HepG2 (cell line): ENCODE results near the gene NOC3L. TPM values are rescaled to one million over a fixed set of nuclear protein-coding genes. Genes with fewer than 3 reads are reported as not detected.

Experiments
- ARNT2 ChIP-seq: sonication (generic); formaldehyde crosslinking; IDR thresholded peaks from 2 replicates; pipeline ENCODE4 v1.8.0; 2022; ENCODE audit warnings: mild to moderate bottlenecking, low read depth, missing genetic modification reagents, moderate library complexity
- ATF7 ChIP-seq, 2 experiments: fragments of 450-650 bp in 1 of 2; sonication (generic) in 1 of 2; formaldehyde crosslinking in 1 of 2; IDR thresholded peaks; 2 replicates each; pipeline versions ENCODE4 v1.4.0 to v1.6.1; 2016 to 2020; ENCODE audit warnings: antibody characterized with exemption in 1 of 2, mild to moderate bottlenecking in 1 of 2, missing genetic modification reagents in 1 of 2
- HMGA1 ChIP-seq: sonication (generic); formaldehyde crosslinking; conservative IDR thresholded peaks from 2 replicates; pipeline ENCODE4 v1.4.0; 2020; ENCODE audit warnings: missing genetic modification reagents
- HNF4A ChIP-seq: sonication (generic); formaldehyde crosslinking; IDR thresholded peaks from 2 replicates; pipeline ENCODE4 v1.4.0; 2020; ENCODE audit warnings: missing genetic modification reagents
- HNRNPL ChIP-seq: fragments of 200-400 bp; formaldehyde crosslinking; IDR thresholded peaks from 2 replicates; pipeline ENCODE4 v1.6.1; 2017; ENCODE audit warnings: mild to moderate bottlenecking, low read depth, low read length
- NBN ChIP-seq: fragments of 450-650 bp; conservative IDR thresholded peaks from 2 replicates; pipeline ENCODE4 v1.6.1; 2017
- PRMT3 ChIP-seq: sonication (generic); formaldehyde crosslinking; IDR thresholded peaks from 2 replicates; pipeline ENCODE4 v1.8.1; 2022; ENCODE audit warnings: low read depth, mild to moderate bottlenecking, moderate library complexity, missing genetic modification reagents, borderline replicate concordance
- ZNF263 ChIP-seq: sonication (generic); formaldehyde crosslinking; IDR thresholded peaks from 2 replicates; pipeline ENCODE4 v1.4.0; 2020; ENCODE audit warnings: missing genetic modification reagents
- ZNF333 ChIP-seq: sonication (generic); formaldehyde crosslinking; IDR thresholded peaks from 2 replicates; pipeline ENCODE4 v1.4.0; 2020; ENCODE audit warnings: mild to moderate bottlenecking, missing genetic modification reagents, borderline replicate concordance
- polyA plus RNA-seq, 8 experiments: library from polyadenylated mRNA; depleted of rRNA in 3 of 8; stranded (reverse) in 7 of 8; unstranded in 1 of 8; fragments of >200 nt; fragmentation: Illumina TruSeq in 4 of 8; extraction: Trizol in 4 of 8; gene quantifications; 2 replicates each; pipeline versions ENCODE4 v1.2.1 to v1.2.3, GENCODE V29; 2011 to 2016; ENCODE audit warnings: low read depth in 4 of 8, missing spikeins in 1 of 8, mixed read lengths in 1 of 8; ENCODE audit not compliant: insufficient read depth in 1 of 8
- total RNA-seq, 5 experiments: library from RNA; depleted of rRNA; stranded (reverse); fragments of >200 nt; fragmentation: Illumina TruSeq; extraction: Trizol; gene quantifications; 2 replicates each; pipeline ENCODE4 v1.2.3, GENCODE V29; 2016; ENCODE audit warnings: low read depth in 1 of 5
- TF ChIP-seq, protein P1 (sequence below): sonication (generic); formaldehyde crosslinking; IDR thresholded peaks from one replicate; pipeline ENCODE4 v1.5.1; 2020; ENCODE audit warnings: mild to moderate bottlenecking, missing genetic modification reagents; ENCODE audit errors: not compliant biosample characterization
- TF ChIP-seq, protein P2 (sequence below): sonication (generic); formaldehyde crosslinking; IDR thresholded peaks from 2 replicates; pipeline ENCODE4 v1.8.1; 2023; ENCODE audit warnings: mild to moderate bottlenecking, moderate library complexity, missing genetic modification reagents
- TF ChIP-seq, protein P3 (sequence below): sonication (generic); formaldehyde crosslinking; IDR thresholded peaks from 2 replicates; pipeline ENCODE4 v1.5.1; 2020; ENCODE audit warnings: mild to moderate bottlenecking, missing genetic modification reagents, borderline replicate concordance

The NOC3L gene
- total and polyA plus RNA-seq, 2 of the 13 experiments (the other 11 are each of a cell fraction or from before 2014, with no cell fraction given), result 7.8 to 36.6 TPM

DNA sequence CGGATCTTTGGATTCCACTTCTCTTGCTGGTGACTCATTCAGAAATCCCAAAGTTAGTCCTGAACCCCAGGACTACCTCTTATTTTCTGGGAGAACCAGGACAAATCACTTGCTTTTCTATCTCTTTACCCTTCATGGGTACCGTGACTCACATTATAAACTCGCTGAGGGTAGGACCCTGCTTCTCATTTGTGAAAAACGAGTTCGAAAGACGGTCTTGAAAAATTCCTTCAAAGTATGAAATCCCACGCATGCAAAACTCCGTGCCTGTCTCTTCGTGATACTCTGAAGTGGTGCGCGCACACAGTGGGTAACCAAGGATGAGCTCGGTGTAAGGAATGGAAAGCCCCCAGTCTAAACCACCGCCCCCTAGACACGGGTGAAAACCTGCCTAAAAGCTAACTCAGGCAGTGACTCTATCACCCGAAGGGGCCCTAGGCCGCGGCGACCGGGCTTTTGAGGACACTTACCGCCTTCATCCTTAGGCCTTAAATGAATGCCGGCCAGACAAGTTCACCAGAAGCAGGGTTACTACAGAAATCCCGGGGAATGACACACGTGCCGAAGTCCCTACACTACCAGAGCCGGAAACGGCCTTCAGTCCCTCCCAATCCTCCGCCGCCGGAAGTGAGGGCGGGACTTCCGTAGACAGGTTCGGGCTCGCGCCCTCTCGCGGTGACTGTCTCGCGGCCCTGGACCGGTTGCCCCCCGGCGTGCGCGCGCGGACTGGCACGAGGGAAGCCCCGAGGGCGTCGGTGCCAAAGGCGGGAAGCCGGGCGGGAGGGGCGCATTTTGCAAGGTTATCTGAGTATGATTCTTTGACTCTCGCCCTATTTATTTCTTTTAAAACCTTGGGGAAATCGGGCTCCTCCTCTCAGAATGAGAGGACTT, at the start of gene NOC3L (continued):
- TF ChIP-seq, protein P1, sequence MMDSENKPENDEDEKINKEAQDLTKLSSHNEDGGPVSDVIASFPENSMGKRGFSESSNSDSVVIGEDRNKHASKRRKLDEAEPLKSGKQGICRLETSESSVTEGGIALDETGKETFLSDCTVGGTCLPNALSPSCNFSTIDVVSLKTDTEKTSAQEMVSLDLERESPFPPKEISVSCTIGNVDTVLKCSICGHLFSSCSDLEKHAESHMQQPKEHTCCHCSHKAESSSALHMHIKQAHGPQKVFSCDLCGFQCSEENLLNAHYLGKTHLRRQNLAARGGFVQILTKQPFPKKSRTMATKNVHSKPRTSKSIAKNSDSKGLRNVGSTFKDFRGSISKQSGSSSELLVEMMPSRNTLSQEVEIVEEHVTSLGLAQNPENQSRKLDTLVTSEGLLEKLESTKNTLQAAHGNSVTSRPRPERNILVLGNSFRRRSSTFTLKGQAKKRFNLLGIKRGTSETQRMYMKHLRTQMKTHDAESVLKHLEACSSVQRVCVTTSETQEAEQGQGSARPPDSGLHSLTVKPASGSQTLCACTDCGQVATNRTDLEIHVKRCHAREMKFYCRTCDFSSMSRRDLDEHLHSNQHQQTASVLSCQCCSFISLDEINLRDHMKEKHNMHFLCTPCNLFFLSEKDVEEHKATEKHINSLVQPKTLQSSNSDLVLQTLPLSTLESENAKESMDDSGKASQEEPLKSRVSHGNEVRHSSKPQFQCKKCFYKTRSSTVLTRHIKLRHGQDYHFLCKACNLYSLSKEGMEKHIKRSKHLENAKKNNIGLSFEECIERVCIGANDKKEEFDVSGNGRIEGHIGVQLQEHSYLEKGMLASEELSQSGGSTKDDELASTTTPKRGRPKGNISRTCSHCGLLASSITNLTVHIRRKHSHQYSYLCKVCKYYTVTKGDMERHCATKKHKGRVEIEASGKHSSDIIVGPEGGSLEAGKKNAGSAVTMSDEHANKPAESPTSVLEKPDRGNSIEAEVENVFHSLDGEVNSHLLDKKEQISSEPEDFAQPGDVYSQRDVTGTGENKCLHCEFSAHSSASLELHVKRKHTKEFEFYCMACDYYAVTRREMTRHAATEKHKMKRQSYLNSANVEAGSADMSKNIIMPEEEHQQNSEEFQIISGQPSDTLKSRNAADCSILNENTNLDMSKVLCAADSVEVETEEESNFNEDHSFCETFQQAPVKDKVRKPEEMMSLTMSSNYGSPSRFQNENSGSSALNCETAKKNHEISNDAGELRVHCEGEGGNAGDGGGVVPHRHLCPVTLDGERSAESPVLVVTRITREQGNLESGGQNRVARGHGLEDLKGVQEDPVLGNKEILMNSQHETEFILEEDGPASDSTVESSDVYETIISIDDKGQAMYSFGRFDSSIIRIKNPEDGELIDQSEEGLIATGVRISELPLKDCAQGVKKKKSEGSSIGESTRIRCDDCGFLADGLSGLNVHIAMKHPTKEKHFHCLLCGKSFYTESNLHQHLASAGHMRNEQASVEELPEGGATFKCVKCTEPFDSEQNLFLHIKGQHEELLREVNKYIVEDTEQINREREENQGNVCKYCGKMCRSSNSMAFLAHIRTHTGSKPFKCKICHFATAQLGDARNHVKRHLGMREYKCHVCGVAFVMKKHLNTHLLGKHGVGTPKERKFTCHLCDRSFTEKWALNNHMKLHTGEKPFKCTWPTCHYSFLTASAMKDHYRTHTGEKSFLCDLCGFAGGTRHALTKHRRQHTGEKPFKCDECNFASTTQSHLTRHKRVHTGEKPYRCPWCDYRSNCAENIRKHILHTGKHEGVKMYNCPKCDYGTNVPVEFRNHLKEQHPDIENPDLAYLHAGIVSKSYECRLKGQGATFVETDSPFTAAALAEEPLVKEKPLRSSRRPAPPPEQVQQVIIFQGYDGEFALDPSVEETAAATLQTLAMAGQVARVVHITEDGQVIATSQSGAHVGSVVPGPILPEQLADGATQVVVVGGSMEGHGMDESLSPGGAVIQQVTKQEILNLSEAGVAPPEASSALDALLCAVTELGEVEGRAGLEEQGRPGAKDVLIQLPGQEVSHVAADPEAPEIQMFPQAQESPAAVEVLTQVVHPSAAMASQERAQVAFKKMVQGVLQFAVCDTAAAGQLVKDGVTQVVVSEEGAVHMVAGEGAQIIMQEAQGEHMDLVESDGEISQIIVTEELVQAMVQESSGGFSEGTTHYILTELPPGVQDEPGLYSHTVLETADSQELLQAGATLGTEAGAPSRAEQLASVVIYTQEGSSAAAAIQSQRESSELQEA (CRISPR knock-in tag), result peak; percentile 95
- no peak for TF ChIP-seq ATF7 (IDR thresholded peaks at IDR 0.05)
- TF ChIP-seq ATF7 (CRISPR knock-in tag; IDR thresholded peaks at IDR 0.05), result peak; percentile 72; the same call in 1 of the 2 replicates
- TF ChIP-seq ZNF333, result peak; percentile 87; the same call in 1 of the 2 replicates
- TF ChIP-seq, protein P2, sequence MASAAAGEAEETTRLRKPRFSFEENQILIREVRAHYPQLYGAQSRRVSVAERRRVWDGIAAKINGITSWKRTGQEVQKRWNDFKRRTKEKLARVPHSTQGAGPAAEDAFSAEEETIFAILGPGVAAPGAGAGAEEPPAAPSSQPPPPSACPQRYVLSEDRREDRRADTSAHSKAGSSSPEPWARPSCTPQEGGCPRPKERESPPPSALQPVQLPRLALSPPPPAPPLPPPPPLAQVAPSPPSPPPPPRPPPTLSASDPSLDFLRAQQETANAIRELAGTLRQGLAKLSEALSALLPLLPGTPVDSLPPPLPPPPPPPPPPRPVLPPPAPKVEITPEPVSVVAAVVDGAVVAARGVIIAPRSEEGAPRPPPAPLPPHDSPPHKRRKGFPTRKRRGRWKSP (CRISPR knock-in tag), result peak; percentile 75; the same call in 1 of the 2 replicates
- TF ChIP-seq NBN, result no peak
- peak; percentile 88 for TF ChIP-seq HNRNPL
- TF ChIP-seq HNF4A (CRISPR knock-in tag), result peak; percentile 70
- TF ChIP-seq ZNF263, result peak; percentile 79
- peak; percentile 95 for TF ChIP-seq ARNT2 (CRISPR knock-in tag)
- peak; percentile 92; the same call in 1 of the 2 replicates for TF ChIP-seq PRMT3 (CRISPR knock-in tag)
- TF ChIP-seq HMGA1 (CRISPR knock-in tag), result no peak
- TF ChIP-seq, protein P3, sequence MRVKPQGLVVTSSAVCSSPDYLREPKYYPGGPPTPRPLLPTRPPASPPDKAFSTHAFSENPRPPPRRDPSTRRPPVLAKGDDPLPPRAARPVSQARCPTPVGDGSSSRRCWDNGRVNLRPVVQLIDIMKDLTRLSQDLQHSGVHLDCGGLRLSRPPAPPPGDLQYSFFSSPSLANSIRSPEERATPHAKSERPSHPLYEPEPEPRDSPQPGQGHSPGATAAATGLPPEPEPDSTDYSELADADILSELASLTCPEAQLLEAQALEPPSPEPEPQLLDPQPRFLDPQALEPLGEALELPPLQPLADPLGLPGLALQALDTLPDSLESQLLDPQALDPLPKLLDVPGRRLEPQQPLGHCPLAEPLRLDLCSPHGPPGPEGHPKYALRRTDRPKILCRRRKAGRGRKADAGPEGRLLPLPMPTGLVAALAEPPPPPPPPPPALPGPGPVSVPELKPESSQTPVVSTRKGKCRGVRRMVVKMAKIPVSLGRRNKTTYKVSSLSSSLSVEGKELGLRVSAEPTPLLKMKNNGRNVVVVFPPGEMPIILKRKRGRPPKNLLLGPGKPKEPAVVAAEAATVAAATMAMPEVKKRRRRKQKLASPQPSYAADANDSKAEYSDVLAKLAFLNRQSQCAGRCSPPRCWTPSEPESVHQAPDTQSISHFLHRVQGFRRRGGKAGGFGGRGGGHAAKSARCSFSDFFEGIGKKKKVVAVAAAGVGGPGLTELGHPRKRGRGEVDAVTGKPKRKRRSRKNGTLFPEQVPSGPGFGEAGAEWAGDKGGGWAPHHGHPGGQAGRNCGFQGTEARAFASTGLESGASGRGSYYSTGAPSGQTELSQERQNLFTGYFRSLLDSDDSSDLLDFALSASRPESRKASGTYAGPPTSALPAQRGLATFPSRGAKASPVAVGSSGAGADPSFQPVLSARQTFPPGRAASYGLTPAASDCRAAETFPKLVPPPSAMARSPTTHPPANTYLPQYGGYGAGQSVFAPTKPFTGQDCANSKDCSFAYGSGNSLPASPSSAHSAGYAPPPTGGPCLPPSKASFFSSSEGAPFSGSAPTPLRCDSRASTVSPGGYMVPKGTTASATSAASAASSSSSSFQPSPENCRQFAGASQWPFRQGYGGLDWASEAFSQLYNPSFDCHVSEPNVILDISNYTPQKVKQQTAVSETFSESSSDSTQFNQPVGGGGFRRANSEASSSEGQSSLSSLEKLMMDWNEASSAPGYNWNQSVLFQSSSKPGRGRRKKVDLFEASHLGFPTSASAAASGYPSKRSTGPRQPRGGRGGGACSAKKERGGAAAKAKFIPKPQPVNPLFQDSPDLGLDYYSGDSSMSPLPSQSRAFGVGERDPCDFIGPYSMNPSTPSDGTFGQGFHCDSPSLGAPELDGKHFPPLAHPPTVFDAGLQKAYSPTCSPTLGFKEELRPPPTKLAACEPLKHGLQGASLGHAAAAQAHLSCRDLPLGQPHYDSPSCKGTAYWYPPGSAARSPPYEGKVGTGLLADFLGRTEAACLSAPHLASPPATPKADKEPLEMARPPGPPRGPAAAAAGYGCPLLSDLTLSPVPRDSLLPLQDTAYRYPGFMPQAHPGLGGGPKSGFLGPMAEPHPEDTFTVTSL, result peak; percentile 66; the same call in 1 of the 2 replicates
